Lower leg skin (tissue), 3 donors: ENCODE data around the gene PAK6.

Source experiments
- POLR2A ChIP-seq, 2 donors: fragments of 450-650 bp; IDR thresholded peaks; one replicate each; pipeline ENCODE4 v1.6.1; 2016 to 2017; ENCODE audit warnings: antibody characterized with exemption in 2 of 2, mild to moderate bottlenecking in 1 of 2, moderate library complexity in 1 of 2
- TF ChIP-seq, protein P1 (sequence below), 3 donors: fragments of 450-650 bp; IDR thresholded peaks; one replicate each; pipeline ENCODE4 v1.5.1; 2016; ENCODE audit warnings: antibody characterized with exemption in 3 of 3, mild to moderate bottlenecking in 3 of 3, moderate library complexity in 2 of 3

DNA sequence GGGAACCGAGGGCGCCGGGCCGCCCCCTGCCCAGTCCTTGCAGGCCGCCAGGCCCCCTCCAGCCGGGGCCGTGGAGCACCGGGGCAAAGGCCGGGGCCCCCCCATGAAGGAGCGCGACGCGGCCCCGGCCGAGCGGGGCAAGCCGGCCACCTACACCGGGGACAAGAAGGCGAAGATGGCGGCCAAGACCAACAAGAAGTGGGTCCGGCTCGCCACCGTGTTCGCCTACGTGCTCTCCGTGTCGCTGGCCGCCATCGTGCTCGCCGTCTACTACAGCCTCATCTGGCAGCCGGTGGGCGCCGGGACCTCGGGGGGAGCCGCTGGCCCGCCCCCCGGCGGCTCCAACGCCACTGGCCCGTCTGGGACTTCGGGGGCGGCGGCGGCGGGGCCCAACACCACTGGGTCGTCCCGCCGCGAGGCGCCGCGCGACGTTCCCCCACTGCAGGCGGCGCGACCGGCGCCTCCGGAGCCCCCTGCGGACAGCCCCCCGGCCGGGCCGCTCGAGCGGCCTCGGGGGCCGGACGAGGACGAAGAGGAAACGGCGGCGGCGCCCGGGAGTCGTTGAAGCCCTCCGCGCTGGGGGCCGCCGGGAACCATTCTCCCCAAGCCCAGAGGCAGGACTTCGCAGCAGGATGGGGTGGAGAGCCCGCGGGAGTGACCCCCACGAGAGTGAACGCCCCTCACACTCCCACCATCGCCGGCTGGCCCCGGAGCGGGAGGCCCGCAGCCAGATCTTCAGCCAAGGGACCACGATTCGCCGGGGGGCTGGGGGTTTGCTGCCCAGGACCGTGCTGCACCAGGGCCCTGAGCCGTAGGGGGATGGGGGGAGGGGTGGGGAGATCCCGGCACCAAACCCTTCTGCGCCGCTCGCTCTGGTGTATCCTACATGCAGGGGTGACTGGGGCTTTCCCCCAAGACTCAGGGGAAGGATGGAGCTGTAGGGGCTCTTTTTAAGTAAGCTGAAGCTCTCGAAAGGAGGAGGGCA is 85.4 kb downstream of the PAK6 start:
- TF ChIP-seq, protein P1, sequence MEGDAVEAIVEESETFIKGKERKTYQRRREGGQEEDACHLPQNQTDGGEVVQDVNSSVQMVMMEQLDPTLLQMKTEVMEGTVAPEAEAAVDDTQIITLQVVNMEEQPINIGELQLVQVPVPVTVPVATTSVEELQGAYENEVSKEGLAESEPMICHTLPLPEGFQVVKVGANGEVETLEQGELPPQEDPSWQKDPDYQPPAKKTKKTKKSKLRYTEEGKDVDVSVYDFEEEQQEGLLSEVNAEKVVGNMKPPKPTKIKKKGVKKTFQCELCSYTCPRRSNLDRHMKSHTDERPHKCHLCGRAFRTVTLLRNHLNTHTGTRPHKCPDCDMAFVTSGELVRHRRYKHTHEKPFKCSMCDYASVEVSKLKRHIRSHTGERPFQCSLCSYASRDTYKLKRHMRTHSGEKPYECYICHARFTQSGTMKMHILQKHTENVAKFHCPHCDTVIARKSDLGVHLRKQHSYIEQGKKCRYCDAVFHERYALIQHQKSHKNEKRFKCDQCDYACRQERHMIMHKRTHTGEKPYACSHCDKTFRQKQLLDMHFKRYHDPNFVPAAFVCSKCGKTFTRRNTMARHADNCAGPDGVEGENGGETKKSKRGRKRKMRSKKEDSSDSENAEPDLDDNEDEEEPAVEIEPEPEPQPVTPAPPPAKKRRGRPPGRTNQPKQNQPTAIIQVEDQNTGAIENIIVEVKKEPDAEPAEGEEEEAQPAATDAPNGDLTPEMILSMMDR (IDR thresholded peaks at IDR 0.05): no peak
- no peak for TF ChIP-seq POLR2A (IDR thresholded peaks at IDR 0.05)
